OCI-LY7 (cell line): ENCODE results near the gene SLC6A6. TPM values are rescaled to one million over a fixed set of nuclear protein-coding genes. Genes with fewer than 3 reads are reported as not detected.
A peak's percentile ranks its signal among the peaks of the same experiment; 100 is the strongest.

Experiments used
- BruUV-seq: library from RNA; stranded (reverse); fragments of 400-500 nt; replicated peaks from 2 replicates; lab custom pipeline; 2021; lab: Mats Ljungman, UMichigan
- CTCF ChIA-PET: fragments of 300-600 bp; sonication (Branson Sonifier 250); formaldehyde crosslinking; loops from one replicate; lab custom pipeline; 2022; ENCODE audit warnings: antibody characterized with exemption; ENCODE audit not compliant: unreplicated experiment; lab: Charles Lee
- POLR2A ChIA-PET: fragments of 300-600 bp; sonication (Branson Sonifier 250); formaldehyde crosslinking; loops from one replicate; lab custom pipeline; 2022; ENCODE audit warnings: antibody characterized with exemption; lab: Charles Lee
- DNase-seq: peaks from one replicate; pipeline ENCODE4 v3.0.0-alpha.2; 2015; ENCODE audit warnings: low spot score
- H2AFZ ChIP-seq: fragments of 200-600 bp; sonication (generic), shearing (Covaris generic); 2 replicates; pipeline ENCODE4 v1.6.1; 2014; ENCODE audit warnings: mild to moderate bottlenecking, antibody characterized with exemption, low read length, moderate library complexity
- H3K27ac ChIP-seq: fragments of 200-600 bp; sonication (generic); 2 replicates; pipeline ENCODE4 v1.5.1; 2014; ENCODE audit warnings: mixed run types, low read depth, mild to moderate bottlenecking, moderate library complexity, low read length, inconsistent platforms; ENCODE audit not compliant: poor library complexity, severe bottlenecking
- H3K36me3 ChIP-seq: fragments of 200-600 bp; sonication (generic); 2 replicates; pipeline ENCODE4 v1.6.1; 2014; ENCODE audit warnings: mild to moderate bottlenecking, antibody characterized with exemption, low read length, moderate library complexity, mixed read lengths; ENCODE audit not compliant: insufficient read depth
- H3K4me1 ChIP-seq: fragments of 200-600 bp; sonication (generic); 2 replicates; pipeline ENCODE4 v1.5.1; 2014; ENCODE audit warnings: mild to moderate bottlenecking, low read length; ENCODE audit not compliant: insufficient read depth, poor library complexity, severe bottlenecking
- H3K4me2 ChIP-seq: fragments of 200-600 bp; sonication (generic); 2 replicates; pipeline ENCODE4 v1.6.1; 2014; ENCODE audit warnings: mild to moderate bottlenecking, low read length
- H3K4me3 ChIP-seq: fragments of 200-600 bp; sonication (generic); 2 replicates; pipeline ENCODE4 v1.5.1; 2014; ENCODE audit warnings: mild to moderate bottlenecking, low read depth, low read length; ENCODE audit not compliant: poor library complexity, severe bottlenecking
- H3K79me2 ChIP-seq: fragments of 200-600 bp; sonication (generic); 2 replicates; pipeline ENCODE4 v1.6.1; 2016; ENCODE audit warnings: low read depth, mild to moderate bottlenecking, low read length, moderate library complexity, mixed read lengths; ENCODE audit not compliant: insufficient read depth
- H3K9me2 ChIP-seq: fragments of 200-600 bp; sonication (generic); 2 replicates; pipeline ENCODE4 v1.6.1; 2016; ENCODE audit warnings: mild to moderate bottlenecking, low read length, mixed read lengths; ENCODE audit not compliant: insufficient read depth
- H3K9me3 ChIP-seq: fragments of 200-600 bp; sonication (generic); 2 replicates; pipeline ENCODE4 v1.6.1; 2014; ENCODE audit warnings: mild to moderate bottlenecking, mixed run types, low read length, mixed read lengths
- H4K20me1 ChIP-seq: fragments of 200-600 bp; sonication (generic); 2 replicates; pipeline ENCODE4 v1.6.1; 2014; ENCODE audit warnings: mild to moderate bottlenecking, antibody characterized with exemption, low read length, moderate library complexity, mixed read lengths; ENCODE audit not compliant: insufficient read depth
- CTCF ChIP-seq: fragments of 200-600 bp; sonication (generic); conservative IDR thresholded peaks from 2 replicates; pipeline ENCODE4 v1.5.1; 2014; ENCODE audit warnings: mild to moderate bottlenecking, antibody characterized with exemption, low read length, moderate library complexity, mixed read lengths
- EZH2phosphoT487 ChIP-seq: fragments of 200-600 bp; sonication (generic); IDR thresholded peaks from 2 replicates; pipeline ENCODE4 v1.6.1; 2018; ENCODE audit warnings: low read depth, borderline replicate concordance, mild to moderate bottlenecking, mixed run types, antibody characterized with exemption, low read length, moderate library complexity, mixed read lengths
- intact Hi-C: fragments of 100-400 bp; cut with micrococcal nuclease; formaldehyde crosslinking; loops from one replicate; pipeline ENCODE4 v1.10.0; 2022; ENCODE audit not compliant: unreplicated experiment
- total RNA-seq, 2 experiments: library from RNA; depleted of rRNA in 1 of 2; stranded (reverse); fragments of >200 nt in 1 of 2; shearing (Covaris generic) in 1 of 2; gene quantifications; 2 replicates each; pipeline ENCODE4 v1.2.3, GENCODE V29; 2014 to 2022

Gene SLC6A6
- total RNA-seq, 2 experiments from 2014 or later = 43.0 to 51.8 TPM

GRCh38 chr3:14410106-14410502, 7.7 kb downstream of the SLC6A6 start:
- no peak for DNase-seq

GRCh38 chr3:14410503-14411165, 8.2 kb downstream of the SLC6A6 start:
- no peaks in the 10 kb centered on the region for H3K9me3 ChIP-seq
- TF ChIP-seq CTCF (no peak), EZH2phosphoT487 (no peak)
- no peaks in the 10 kb centered on the region for H3K9me2 ChIP-seq
- peak; percentile 62 for DNase-seq
- ChIA-PET CTCF (no interaction called here), POLR2A (no interaction called here)
- peak overlapping the region; percentile 29 for H3K27ac ChIP-seq
- peaks cover 100% of the 10 kb centered on the region for H3K79me2 ChIP-seq
- no peak overlapping the region for H2AFZ ChIP-seq
- intact Hi-C loops = no loop called here
- BruUV-seq = no TSS peak
- peaks cover 91% of the 10 kb centered on the region for H3K4me1 ChIP-seq
- H4K20me1 ChIP-seq = peaks cover 35% of the 10 kb centered on the region
- peak overlapping the region; percentile 49 for H3K4me2 ChIP-seq
- H3K36me3 ChIP-seq = peaks cover 92% of the 10 kb centered on the region
- H3K4me3 ChIP-seq = no peak overlapping the region

More at GRCh38 chr3:14410106-14410502, 7.7 kb downstream of the SLC6A6 start:
- Histone ChIP-seq H3K9me2 (no peaks in the 10 kb centered on the region), H3K79me2 (peaks cover 100% of the 10 kb centered on the region), H3K9me3 (no peaks in the 10 kb centered on the region), H3K27ac (peak overlapping the region; percentile 29), H3K36me3 (peaks cover 92% of the 10 kb centered on the region), H3K4me3 (no peak overlapping the region), H3K4me1 (peaks cover 96% of the 10 kb centered on the region), H2AFZ (no peak overlapping the region), H4K20me1 (peaks cover 38% of the 10 kb centered on the region), H3K4me2 (peak overlapping the region; percentile 49)
- POLR2A ChIA-PET = no interaction called here
- TF ChIP-seq CTCF = no peak
- intact Hi-C loops = no loop called here
- CTCF ChIA-PET = no interaction called here
- no TSS peak for BruUV-seq

GRCh38 chr3:14411166-14411526, 8.7 kb downstream of the SLC6A6 start:
- TF ChIP-seq CTCF (no peak), EZH2phosphoT487 (no peak)
- peaks cover 86% of the 10 kb centered on the region for H3K4me1 ChIP-seq
- H2AFZ ChIP-seq = no peak overlapping the region
- no peaks in the 10 kb centered on the region for H3K9me3 ChIP-seq
- H3K9me2 ChIP-seq = no peaks in the 10 kb centered on the region
- peaks cover 35% of the 10 kb centered on the region for H4K20me1 ChIP-seq
- POLR2A ChIA-PET = no interaction called here
- intact Hi-C loops = no loop called here
- H3K4me3 ChIP-seq = no peak overlapping the region
- CTCF ChIA-PET = no interaction called here
- peak overlapping the region; percentile 29 for H3K27ac ChIP-seq
- peaks cover 100% of the 10 kb centered on the region for H3K79me2 ChIP-seq
- H3K36me3 ChIP-seq = peaks cover 92% of the 10 kb centered on the region
- DNase-seq = no peak
- BruUV-seq = no TSS peak
- H3K4me2 ChIP-seq = peak overlapping the region; percentile 49; the same call in 1 of the 2 replicates
